ENCODE data around the gene ALDH5A1.

Gene ALDH5A1

GRCh38 chr6:24493945-24494820 lies 586 bp upstream of the ALDH5A1 start:
- no peak for DNase-seq (ENCODE audit: low read depth)
- TF ChIP-seq CTCF (IDR thresholded peaks at IDR 0.05; ENCODE audit: low read length, missing control alignments), result no peak
- peak overlapping the region; percentile 55 for H3K4me3 ChIP-seq (replicated peaks; ENCODE audit: low read depth, low read length)

- DNase-seq (ENCODE audit: low read depth), result no peak
Measured at GRCh38 chr6:24497254-24497970, 2.6 kb downstream of the ALDH5A1 start.

GRCh38 chr6:24500683-24501082 lies 5.9 kb downstream of the ALDH5A1 start:
- DNase-seq (ENCODE audit: low read depth), result no peak

More at GRCh38 chr6:24497254-24497970, 2.6 kb downstream of the ALDH5A1 start:
- H3K4me3 ChIP-seq (replicated peaks; ENCODE audit: low read depth, low read length), result no peak overlapping the region
- TF ChIP-seq CTCF (IDR thresholded peaks at IDR 0.05; ENCODE audit: low read length, missing control alignments), result no peak

GRCh38 chr6:24501374-24501773 lies 6.6 kb downstream of the ALDH5A1 start:
- TF ChIP-seq CTCF (IDR thresholded peaks at IDR 0.05; ENCODE audit: low read length, missing control alignments), result no peak
- no peak for DNase-seq (ENCODE audit: low read depth)
- H3K4me3 ChIP-seq (replicated peaks; ENCODE audit: low read depth, low read length), result no peak overlapping the region

More at GRCh38 chr6:24500683-24501082, 5.9 kb downstream of the ALDH5A1 start:
- no peak for TF ChIP-seq CTCF (IDR thresholded peaks at IDR 0.05; ENCODE audit: low read length, missing control alignments)
- H3K4me3 ChIP-seq (replicated peaks; ENCODE audit: low read depth, low read length), result no peak overlapping the region

- no peak overlapping the region for H3K4me3 ChIP-seq (replicated peaks; ENCODE audit: low read depth, low read length)
- TF ChIP-seq CTCF (IDR thresholded peaks at IDR 0.05; ENCODE audit: low read length, missing control alignments), result no peak
- no peak for DNase-seq (ENCODE audit: low read depth)
Measured at GRCh38 chr6:24501914-24502313, 7.1 kb downstream of the ALDH5A1 start.

GRCh38 chr6:24504287-24504648 lies 9.5 kb downstream of the ALDH5A1 start:
- DNase-seq (ENCODE audit: low read depth), result no peak
- no peak for TF ChIP-seq CTCF (IDR thresholded peaks at IDR 0.05; ENCODE audit: low read length, missing control alignments)
- no peak overlapping the region for H3K4me3 ChIP-seq (replicated peaks; ENCODE audit: low read depth, low read length)

All from fibroblast of pulmonary artery (primary cell).